ENCODE results near the gene ST7L.

ST7L gene

DNA sequence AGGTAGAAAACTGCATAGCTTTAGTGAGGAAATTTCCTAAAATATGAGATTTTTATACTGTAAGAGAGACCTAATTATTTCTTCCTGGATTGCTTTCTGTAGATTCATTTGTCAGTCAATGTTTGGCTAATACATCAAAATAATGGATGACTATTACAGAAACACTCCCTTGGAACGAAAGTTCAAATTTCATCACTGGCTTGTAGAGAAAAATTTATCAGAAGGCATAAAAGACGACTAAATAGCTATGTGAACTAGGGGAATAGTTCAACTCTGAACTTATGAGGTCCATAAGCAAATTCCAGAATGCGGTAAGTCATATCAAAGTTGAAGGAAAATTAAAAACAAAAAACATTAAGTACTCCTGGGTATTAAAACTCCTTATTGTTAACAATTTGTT lies 74.2 kb downstream of the ST7L start:
- no peak for DNase-seq (ENCODE audit: low read depth)

- peak; percentile 94 for DNase-seq (ENCODE audit: low read depth)
These were observed 74.8 kb downstream of the ST7L start for GRCh38 chr1:112544011-112544688.

DNA sequence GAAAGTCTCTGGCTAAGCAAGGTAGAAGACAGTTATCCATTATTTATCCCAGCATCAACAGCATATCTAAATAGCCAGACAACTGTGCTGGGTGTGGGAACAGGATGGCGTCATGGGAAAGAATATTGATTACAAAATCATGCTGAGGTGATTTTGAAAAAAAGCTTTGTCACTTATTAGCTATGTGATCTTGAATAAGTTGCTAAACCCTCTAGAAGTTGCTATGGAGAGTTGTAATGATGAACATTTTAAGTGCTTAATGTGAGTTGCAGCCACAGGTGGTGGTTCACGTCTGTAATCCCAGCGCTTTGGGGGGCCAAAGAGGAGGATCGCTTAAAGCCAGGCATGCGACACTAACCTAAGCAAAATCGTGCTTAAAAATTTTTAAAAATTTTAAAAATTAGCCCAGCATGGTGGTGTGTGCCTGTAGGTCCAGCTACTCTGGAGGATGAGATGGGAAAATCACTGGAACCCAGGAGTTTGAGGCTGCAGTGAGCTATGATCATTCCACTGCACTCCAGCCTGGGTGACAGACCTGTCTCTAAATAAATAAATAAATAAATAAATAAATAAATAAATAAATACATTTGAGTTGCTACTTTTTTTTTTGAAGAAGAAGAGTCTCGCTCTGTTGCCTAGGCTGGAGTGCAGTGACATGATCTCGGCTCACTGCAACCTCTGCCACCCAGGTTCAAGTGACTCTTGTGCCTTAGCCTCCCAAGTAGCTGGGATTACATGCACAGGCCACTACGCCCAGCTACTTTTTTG lies 76.6 kb downstream of the ST7L start:
- no peak for DNase-seq (ENCODE audit: low read depth)

DNA sequence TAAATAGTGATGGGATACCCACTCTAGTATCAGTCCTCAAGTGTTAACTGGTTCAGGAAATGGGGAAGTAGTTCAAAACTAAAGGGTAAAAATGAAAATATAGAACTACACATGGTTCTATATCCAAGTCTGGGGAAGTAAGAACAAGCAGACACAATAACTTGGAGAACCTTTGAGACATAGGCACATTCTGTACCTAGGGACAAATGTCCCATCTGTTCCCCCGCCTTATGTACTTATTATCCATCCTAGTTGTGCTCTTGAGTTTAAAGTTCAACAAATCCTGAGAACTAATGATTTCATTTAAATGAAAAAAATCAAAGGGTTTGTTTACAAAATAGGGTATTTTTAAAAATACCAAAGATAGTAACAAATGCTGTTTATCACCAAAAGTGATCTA lies 77.6 kb downstream of the ST7L start:
- DNase-seq (ENCODE audit: low read depth): no peak

DNA sequence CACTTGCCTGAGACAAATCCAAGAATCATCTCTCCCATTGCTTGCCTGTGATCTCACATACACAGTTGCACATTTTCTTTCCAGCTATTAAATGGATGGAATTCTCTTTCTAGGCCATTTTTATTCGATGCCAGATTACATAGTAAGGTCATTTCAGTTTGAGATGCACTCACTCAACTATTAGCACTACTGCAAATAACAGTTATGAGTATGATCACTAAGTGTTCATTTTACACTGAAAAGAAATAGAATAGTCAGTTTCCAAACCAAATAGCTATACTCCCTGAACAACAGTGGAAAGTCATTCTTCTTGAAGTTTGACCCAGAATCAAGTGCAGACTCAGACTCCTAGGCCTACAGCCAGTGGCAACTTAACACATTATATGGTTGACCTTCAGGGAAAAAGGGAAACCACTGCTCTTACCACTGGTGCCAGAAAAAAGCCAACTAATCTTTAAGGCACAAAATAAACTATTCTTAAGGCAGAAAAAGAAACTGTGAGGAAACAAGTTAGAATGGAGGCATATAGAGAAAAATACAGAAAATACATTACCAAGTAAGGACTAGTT lies 78.6 kb downstream of the ST7L start:
- no peak for DNase-seq (ENCODE audit: low read depth)

GRCh38 chr1:112538883-112539282 lies 80.1 kb downstream of the ST7L start:
- no peak for DNase-seq (ENCODE audit: low read depth)

DNA sequence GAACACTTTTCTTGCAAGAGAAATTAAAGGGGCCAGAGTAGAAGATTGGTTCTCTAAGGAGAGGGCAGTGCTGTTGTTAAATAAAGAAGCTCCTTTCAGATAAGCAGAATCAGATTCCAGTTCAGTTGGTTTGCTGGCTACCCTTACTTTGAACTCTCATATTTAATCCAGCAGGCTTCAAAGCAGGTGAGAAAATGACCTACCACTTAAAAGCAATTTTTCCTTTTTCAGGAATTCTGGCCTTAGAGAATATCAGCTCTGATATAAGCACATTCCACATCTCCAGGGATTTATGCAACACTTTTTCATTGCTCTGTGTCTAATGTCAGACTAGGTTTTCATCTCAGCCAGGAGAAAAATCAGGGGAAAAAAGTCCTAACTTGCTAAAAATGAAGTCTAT lies 81.5 kb downstream of the ST7L start:
- DNase-seq (ENCODE audit: low read depth): no peak

DNA sequence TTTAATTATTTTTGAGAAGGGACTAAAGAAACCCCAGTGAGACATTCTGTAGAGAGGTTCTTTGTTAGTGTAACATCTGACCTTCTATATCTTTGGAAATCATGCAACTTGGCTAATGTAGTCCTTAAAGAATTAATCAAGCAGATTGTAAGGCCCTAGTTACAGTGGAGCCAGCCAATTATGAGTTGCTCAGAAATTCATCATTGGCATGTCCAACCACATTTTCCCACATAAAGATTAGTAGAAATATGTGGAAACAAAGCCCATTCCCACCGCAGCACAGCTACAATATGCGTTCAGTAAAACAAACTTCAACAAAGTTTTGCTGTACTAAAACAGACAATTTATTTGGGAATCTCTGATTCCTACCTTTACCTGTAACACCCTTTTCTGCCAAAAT lies 82.4 kb downstream of the ST7L start:
- no peak for DNase-seq (ENCODE audit: low read depth)

- DNase-seq (ENCODE audit: low read depth): peak; percentile 87
These were observed 85.9 kb downstream of the ST7L start for GRCh38 chr1:112533029-112533428.

- DNase-seq (ENCODE audit: low read depth): no peak
These were observed 86.9 kb downstream of the ST7L start for GRCh38 chr1:112532064-112532463.

DNA sequence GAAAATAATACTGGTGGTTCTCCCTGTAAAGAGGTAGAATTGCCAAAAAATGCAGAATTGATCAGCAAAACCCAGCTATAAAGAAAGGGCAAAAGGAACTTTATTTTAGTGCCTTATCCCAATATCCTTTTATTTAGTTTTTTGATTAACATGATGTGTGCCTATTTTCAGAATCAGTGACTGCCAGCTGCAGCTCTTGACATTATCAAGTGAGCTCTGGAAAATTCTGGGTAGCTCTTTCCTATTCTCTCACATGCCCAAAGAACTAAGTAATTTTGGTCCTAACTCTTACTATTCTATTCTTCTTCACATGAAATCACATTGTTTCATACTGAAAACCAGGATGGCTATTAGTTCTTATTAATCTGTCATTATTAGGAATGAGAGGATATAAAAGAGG lies 88.1 kb downstream of the ST7L start:
- DNase-seq (ENCODE audit: low read depth): no peak

DNA sequence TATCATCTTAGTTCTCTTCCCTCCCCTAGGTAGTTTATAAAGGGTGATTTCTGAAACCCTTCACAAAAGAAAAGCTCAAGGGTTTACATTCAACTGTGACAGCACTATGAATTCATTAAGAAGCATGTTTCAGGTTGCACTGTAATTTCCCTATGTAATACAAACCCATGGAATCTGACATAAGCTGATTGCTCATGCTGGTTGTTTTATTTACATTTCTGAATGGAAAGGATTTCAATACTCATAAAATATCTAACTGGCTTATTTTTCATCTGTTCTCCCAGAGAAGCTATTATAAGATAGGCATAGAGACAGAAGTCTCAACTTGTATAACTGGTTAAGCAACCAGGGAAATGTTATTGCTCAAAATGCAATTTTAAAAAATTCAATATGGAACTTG lies 89.6 kb downstream of the ST7L start:
- no peak for DNase-seq (ENCODE audit: low read depth)

DNA sequence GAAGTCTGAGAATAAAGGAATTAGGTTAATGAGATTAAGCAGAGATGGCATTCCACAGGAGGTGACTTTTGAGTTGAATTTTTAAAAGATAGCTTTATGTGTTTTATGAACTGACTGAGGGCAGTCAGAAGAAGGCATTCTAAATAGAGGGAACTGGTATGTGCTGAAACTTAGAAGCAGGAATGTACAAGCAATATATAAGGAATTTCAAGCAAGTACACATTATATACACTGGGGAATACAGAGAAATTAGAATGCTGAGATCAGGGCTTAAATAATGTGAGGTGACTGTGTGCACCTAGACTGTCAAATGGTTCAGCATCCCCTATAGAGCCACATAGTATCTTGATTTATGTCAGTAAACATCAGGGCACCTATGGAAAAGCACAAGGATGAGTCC lies 90.9 kb downstream of the ST7L start:
- no peak for DNase-seq (ENCODE audit: low read depth)

- no peak for DNase-seq (ENCODE audit: low read depth)
These were observed 91.5 kb downstream of the ST7L start for GRCh38 chr1:112527266-112528010.

DNA sequence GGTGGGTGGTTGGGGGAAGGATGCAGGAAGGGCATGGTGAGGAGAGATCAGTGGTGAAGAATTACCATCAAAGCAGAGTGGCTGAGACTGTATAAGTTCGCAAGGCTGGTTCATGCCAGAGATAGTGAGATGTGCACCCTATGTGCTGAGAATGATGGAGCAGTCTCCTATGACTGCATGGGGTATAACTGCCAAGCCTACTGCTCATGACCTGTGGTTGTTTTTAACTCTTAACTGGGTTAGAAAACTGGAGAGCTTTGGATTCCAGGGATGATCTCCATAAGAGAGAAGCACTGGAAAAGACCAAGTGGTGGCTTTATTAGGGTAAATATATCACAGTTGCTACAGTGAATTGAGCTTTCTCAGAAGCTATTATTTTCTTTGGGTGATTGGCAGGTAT lies 94.0 kb downstream of the ST7L start:
- DNase-seq (ENCODE audit: low read depth): no peak

DNA sequence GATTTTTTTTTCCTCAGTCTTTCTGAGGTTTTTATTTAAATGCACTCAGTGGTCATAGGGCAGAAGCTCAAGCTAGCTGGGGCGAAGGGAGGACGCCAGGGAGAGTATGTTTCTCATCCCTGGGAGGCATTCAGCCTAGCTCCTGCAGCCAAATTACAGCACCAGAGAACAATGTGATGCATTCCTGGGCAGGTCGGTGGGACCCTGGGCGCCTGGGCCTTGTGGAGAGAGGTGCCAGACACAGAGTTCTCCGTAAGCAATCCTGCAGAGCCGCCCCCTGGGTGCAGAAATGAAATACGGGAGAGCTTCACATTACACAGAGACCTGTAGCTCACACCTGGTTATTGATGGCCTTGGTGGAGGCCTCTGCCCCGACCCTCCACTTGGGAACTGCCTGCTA lies 94.7 kb downstream of the ST7L start:
- no peak for DNase-seq (ENCODE audit: low read depth)

GRCh38 chr1:112522621-112523020 lies 96.3 kb downstream of the ST7L start:
- peak; percentile 91 for DNase-seq (ENCODE audit: low read depth)

DNA sequence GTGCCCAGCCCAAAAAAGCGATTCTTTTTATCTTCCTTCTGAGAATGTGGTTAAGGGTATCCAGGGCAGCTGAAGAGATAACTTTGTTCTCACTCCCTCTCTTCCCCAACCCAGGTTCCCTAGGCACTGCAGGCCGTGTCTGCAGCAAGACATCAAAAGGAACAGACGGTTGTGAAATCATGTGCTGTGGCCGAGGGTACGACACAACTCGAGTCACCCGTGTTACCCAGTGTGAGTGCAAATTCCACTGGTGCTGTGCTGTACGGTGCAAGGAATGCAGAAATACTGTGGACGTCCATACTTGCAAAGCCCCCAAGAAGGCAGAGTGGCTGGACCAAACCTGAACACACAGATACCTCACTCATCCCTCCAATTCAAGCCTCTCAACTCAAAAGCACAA lies 98.8 kb downstream of the ST7L start:
- DNase-seq (ENCODE audit: low read depth): no peak

DNA sequence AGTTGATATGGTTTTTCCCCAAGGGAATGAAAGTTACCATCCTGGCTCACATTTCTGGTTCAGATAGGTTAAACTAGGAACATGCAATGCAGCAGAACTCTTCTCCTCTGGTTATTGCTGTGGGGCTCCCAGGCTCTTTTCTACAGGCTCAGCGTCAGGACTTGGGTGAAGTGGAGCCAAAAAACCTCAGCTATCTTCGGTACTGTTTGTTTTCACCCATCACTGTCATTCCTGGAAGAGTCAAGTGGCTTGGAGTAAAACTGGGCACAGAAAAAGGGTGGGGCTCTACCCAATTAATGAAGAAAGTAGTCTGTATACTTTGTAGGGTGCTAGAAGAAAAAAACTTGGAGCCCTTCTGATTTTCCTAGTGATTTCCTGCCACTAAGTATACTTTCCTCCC lies 100.8 kb downstream of the ST7L start:
- DNase-seq (ENCODE audit: low read depth): no peak

DNA sequence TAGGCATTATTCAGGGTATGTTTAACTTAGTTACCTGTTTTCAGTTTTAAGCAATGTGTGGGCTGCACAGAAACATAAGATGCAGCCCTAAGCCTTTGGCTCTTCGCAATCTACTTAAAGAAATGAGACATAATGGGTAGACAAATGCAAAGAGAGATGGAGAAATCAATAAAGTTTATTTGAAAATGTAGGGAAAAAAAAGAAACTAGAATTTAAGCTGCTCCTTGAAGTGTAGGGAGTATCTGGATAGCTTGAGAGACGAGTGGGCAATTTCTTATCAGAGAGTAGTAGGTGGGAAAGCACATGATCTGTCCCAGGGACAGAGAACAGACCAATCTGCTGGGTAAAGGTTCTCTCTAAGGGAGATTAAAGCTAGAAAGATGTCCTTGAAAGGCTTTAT lies 101.3 kb downstream of the ST7L start:
- DNase-seq (ENCODE audit: low read depth): no peak

DNA sequence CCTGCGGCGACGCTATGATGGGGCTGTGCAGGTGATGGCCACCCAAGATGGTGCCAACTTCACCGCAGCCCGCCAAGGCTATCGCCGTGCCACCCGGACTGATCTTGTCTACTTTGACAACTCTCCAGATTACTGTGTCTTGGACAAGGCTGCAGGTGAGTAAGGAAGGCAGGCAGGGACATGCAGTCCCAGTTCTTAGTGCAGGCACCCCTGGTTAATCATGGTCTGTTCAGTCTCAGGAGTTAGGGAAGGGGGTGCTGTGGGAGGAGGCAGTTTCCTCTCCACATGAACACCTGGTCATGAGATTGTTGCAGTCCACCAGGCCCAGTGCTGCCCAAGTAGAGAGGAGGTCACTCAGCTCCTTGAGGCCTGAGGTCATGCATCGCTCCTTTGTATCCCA lies 101.7 kb downstream of the ST7L start:
- no peak for DNase-seq (ENCODE audit: low read depth)

GRCh38 chr1:112516141-112516540 lies 102.8 kb downstream of the ST7L start:
- DNase-seq (ENCODE audit: low read depth): no peak

Measured in HS-5 (cell line).